ENCODE measurements around the gene FOXO3.
A peak's percentile ranks its signal among the peaks of the same experiment; 100 is the strongest.

FOXO3 gene

GRCh38 chr6:108686896-108687295 is 126.2 kb downstream of the FOXO3 start:
- no peak overlapping the region for H3K4me3 ChIP-seq (ENCODE audit: low read depth, low read length)
- TF ChIP-seq MYC (IDR thresholded peaks at IDR 0.05; ENCODE audit: low read depth, low read length): no peak
- no peak for TF ChIP-seq POLR2A (IDR thresholded peaks at IDR 0.05; ENCODE audit: extremely low read depth, insufficient read length)
- TF ChIP-seq, protein P1, sequence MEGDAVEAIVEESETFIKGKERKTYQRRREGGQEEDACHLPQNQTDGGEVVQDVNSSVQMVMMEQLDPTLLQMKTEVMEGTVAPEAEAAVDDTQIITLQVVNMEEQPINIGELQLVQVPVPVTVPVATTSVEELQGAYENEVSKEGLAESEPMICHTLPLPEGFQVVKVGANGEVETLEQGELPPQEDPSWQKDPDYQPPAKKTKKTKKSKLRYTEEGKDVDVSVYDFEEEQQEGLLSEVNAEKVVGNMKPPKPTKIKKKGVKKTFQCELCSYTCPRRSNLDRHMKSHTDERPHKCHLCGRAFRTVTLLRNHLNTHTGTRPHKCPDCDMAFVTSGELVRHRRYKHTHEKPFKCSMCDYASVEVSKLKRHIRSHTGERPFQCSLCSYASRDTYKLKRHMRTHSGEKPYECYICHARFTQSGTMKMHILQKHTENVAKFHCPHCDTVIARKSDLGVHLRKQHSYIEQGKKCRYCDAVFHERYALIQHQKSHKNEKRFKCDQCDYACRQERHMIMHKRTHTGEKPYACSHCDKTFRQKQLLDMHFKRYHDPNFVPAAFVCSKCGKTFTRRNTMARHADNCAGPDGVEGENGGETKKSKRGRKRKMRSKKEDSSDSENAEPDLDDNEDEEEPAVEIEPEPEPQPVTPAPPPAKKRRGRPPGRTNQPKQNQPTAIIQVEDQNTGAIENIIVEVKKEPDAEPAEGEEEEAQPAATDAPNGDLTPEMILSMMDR (IDR thresholded peaks at IDR 0.05; ENCODE audit: low read depth, low read length): no peak
- no peak for TF ChIP-seq MAX (IDR thresholded peaks at IDR 0.05; ENCODE audit: low read depth, low read length)

DNA sequence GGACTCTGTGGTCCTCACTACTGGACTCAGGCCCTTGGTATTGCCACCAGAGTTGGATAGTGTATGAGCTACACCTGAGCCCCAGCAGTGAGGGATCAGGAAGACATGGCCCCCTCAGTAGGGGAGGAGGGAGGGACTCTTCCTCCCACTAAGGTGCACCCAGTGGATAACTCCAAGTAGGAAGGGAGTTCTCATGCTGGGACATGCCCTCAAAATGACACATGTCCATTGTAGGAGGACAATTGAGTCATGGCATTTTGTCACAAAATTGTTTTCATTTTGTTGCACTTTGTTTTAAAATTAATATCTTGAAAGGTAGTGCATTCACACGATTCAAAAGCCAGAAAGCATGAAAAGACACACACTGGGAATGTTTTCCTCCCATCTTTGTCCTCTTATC is 127.2 kb downstream of the FOXO3 start:
- DNase-seq (ENCODE audit: low read depth): no peak
- TF ChIP-seq, protein P1 (IDR thresholded peaks at IDR 0.05; ENCODE audit: low read depth, low read length): no peak
- no peak for TF ChIP-seq MYC (IDR thresholded peaks at IDR 0.05; ENCODE audit: low read depth, low read length)
- no peak for TF ChIP-seq MAX (IDR thresholded peaks at IDR 0.05; ENCODE audit: low read depth, low read length)
- TF ChIP-seq POLR2A (IDR thresholded peaks at IDR 0.05; ENCODE audit: extremely low read depth, insufficient read length): no peak
- H3K4me3 ChIP-seq (ENCODE audit: low read depth, low read length): no peak overlapping the region

More at GRCh38 chr6:108686896-108687295, 126.2 kb downstream of the FOXO3 start:
- DNase-seq (ENCODE audit: low read depth): no peak

- H3K4me3 ChIP-seq (ENCODE audit: low read depth, low read length): peak overlapping the region; percentile 41
Observed at GRCh38 chr6:108689272-108690161, 128.8 kb downstream of the FOXO3 start.

GRCh38 chr6:108690326-108691049 is 129.8 kb downstream of the FOXO3 start:
- no peak for DNase-seq (ENCODE audit: low read depth)
- no peak overlapping the region for H3K4me3 ChIP-seq (ENCODE audit: low read depth, low read length)
- TF ChIP-seq MAX (IDR thresholded peaks at IDR 0.05; ENCODE audit: low read depth, low read length): no peak
- no peak for TF ChIP-seq MYC (IDR thresholded peaks at IDR 0.05; ENCODE audit: low read depth, low read length)
- TF ChIP-seq, protein P1 (IDR thresholded peaks at IDR 0.05; ENCODE audit: low read depth, low read length): no peak
- TF ChIP-seq POLR2A (IDR thresholded peaks at IDR 0.05; ENCODE audit: extremely low read depth, insufficient read length): no peak

More at GRCh38 chr6:108689272-108690161, 128.8 kb downstream of the FOXO3 start:
- peak; percentile 94 for DNase-seq (ENCODE audit: low read depth)
- TF ChIP-seq, protein P1 (IDR thresholded peaks at IDR 0.05; ENCODE audit: low read depth, low read length): no peak
- TF ChIP-seq MAX (IDR thresholded peaks at IDR 0.05; ENCODE audit: low read depth, low read length): 0 out of 2 replicates have a peak, but pooled peaks have one; percentile 29
- TF ChIP-seq POLR2A (IDR thresholded peaks at IDR 0.05; ENCODE audit: extremely low read depth, insufficient read length): peak; percentile 23
- TF ChIP-seq MYC (IDR thresholded peaks at IDR 0.05; ENCODE audit: low read depth, low read length): no peak; the same call in 1 of the 2 replicates

- no peak overlapping the region for H3K4me3 ChIP-seq (ENCODE audit: low read depth, low read length)
- DNase-seq (ENCODE audit: low read depth): peak; percentile 34
- TF ChIP-seq MYC (IDR thresholded peaks at IDR 0.05; ENCODE audit: low read depth, low read length): no peak
- TF ChIP-seq, protein P1 (IDR thresholded peaks at IDR 0.05; ENCODE audit: low read depth, low read length): no peak
- TF ChIP-seq POLR2A (IDR thresholded peaks at IDR 0.05; ENCODE audit: extremely low read depth, insufficient read length): no peak
- TF ChIP-seq MAX (IDR thresholded peaks at IDR 0.05; ENCODE audit: low read depth, low read length): no peak
Observed at GRCh38 chr6:108693430-108694154, 132.9 kb downstream of the FOXO3 start.

Data from NB4 (cell line).